ENCODE results near the gene RPN2. TPM values are rescaled to one million over a fixed set of nuclear protein-coding genes. Genes with fewer than 3 reads are reported as not detected.

The RPN2 gene
- total RNA-seq, 1 experiment from 2014 or later = 234 TPM

DNA sequence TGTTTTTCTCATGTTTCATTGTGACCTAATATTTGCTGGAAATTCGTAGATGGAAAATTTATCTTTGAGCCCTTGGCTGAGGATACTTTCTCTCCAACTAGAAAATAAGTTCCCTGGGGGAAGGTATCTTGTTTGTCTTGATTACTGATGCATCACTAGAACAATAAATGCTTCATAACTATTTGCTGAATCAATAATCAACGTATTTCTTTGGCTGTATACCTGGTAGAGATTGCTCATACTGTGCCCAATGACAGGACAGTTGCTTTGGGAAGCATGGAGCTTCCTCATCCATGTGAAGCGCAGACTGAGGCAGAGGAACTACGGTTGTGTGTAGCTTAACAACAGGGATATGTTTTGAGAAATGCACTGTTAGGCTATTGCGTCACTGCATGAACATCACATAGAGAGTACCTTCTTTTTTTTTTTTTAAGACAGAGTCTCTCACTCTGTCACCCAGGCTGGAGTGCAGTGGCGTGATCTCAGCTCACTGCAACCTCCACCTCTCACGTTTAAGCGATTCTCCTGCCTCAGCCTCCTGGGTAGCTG lies 34.2 kb upstream of the RPN2 start:
- Histone ChIP-seq H3K4me2 (ENCODE audit: insufficient read depth, insufficient read length, low read length) (no peak overlapping the region), H3K4ac (ENCODE audit: low read depth, low read length) (no peak overlapping the region), H3K14ac (ENCODE audit: insufficient read depth, low read length) (no peak overlapping the region), H3K4me1 (ENCODE audit: insufficient read depth, low read length) (no peaks in the 10 kb centered on the region), H3K79me1 (ENCODE audit: insufficient read depth, low read depth, low read length, poor library complexity, severe bottlenecking) (no peaks in the 10 kb centered on the region), H2BK15ac (ENCODE audit: low read depth, low read length) (no peak overlapping the region), H2AK5ac (ENCODE audit: insufficient read length, low read length) (no peak overlapping the region), H3K23ac (ENCODE audit: insufficient read length, low read depth, low read length) (no peak overlapping the region), H3K27ac (ENCODE audit: insufficient read length, low read depth, low read length) (no peak overlapping the region), H3K9ac (ENCODE audit: extremely low read depth, insufficient read length, low read length) (no peak overlapping the region), H3K9me3 (ENCODE audit: control insufficient read depth, low read depth, low read length) (no peaks in the 10 kb centered on the region), H2BK120ac (ENCODE audit: low read depth, low read length, poor library complexity, severe bottlenecking) (no peak overlapping the region), H2BK12ac (ENCODE audit: insufficient read length, low read depth, low read length) (no peak overlapping the region), H4K20me1 (ENCODE audit: control insufficient read depth, insufficient read depth, insufficient read length) (no peaks in the 10 kb centered on the region), H3K23me2 (ENCODE audit: insufficient read length, low read depth, low read length, poor library complexity, severe bottlenecking) (no peaks in the 10 kb centered on the region), H2AFZ (ENCODE audit: low read length) (no peak overlapping the region), H2BK5ac (ENCODE audit: insufficient read length, low read length) (no peak overlapping the region), H4K5ac (ENCODE audit: insufficient read length, low read depth, low read length) (no peak overlapping the region), H4K91ac (ENCODE audit: insufficient read length, low read depth, low read length) (no peak overlapping the region), H4K8ac (replicated peaks; ENCODE audit: insufficient read length, low read depth, low read length) (no peak overlapping the region), H3K18ac (ENCODE audit: insufficient read length, low read depth, low read length) (no peak overlapping the region), H3K56ac (ENCODE audit: insufficient read length, low read depth, low read length) (no peak overlapping the region), H3K27me3 (ENCODE audit: insufficient read depth, low read length) (no peaks in the 10 kb centered on the region), H3T11ph (ENCODE audit: low read length) (no peak overlapping the region), H3K79me2 (ENCODE audit: insufficient read depth, low read length) (no peaks in the 10 kb centered on the region), H2BK20ac (ENCODE audit: low read depth, low read length, poor library complexity, severe bottlenecking) (no peak overlapping the region)
- Mint-ChIP-seq H3K36me3 (ENCODE audit: insufficient read depth in 1 of 3, low read depth in 3 of 3) (no peaks in the 10 kb centered on the region; a peak in 1 of 7 replicates), H3K27me3 (ENCODE audit: low read depth) (no peaks in the 10 kb centered on the region), H3K9me3 (no peaks in the 10 kb centered on the region), H3K4me3 (no peak overlapping the region), H3K27ac (no peak overlapping the region), H3K4me1 (no peaks in the 10 kb centered on the region)
- WGBS (ENCODE audit: extremely low coverage, insufficient read length, low lambda C conversion rate) = no CpG with 5 or more reads among the region's 8 CpGs
- TF ChIP-seq, protein P1, sequence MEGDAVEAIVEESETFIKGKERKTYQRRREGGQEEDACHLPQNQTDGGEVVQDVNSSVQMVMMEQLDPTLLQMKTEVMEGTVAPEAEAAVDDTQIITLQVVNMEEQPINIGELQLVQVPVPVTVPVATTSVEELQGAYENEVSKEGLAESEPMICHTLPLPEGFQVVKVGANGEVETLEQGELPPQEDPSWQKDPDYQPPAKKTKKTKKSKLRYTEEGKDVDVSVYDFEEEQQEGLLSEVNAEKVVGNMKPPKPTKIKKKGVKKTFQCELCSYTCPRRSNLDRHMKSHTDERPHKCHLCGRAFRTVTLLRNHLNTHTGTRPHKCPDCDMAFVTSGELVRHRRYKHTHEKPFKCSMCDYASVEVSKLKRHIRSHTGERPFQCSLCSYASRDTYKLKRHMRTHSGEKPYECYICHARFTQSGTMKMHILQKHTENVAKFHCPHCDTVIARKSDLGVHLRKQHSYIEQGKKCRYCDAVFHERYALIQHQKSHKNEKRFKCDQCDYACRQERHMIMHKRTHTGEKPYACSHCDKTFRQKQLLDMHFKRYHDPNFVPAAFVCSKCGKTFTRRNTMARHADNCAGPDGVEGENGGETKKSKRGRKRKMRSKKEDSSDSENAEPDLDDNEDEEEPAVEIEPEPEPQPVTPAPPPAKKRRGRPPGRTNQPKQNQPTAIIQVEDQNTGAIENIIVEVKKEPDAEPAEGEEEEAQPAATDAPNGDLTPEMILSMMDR (conservative IDR thresholded peaks at IDR 0.05) = no peak
- DNase-seq = no peak
